Measurements from ENCODE around the gene FASN. TPM values are rescaled to one million over a fixed set of nuclear protein-coding genes. Genes with fewer than 3 reads are reported as not detected.

The FASN gene
- total and polyA plus RNA-seq, 2 of the 13 experiments (the other 11 are each of a cell fraction or from before 2014, with no cell fraction given) = 51.7 to 101 TPM

DNA sequence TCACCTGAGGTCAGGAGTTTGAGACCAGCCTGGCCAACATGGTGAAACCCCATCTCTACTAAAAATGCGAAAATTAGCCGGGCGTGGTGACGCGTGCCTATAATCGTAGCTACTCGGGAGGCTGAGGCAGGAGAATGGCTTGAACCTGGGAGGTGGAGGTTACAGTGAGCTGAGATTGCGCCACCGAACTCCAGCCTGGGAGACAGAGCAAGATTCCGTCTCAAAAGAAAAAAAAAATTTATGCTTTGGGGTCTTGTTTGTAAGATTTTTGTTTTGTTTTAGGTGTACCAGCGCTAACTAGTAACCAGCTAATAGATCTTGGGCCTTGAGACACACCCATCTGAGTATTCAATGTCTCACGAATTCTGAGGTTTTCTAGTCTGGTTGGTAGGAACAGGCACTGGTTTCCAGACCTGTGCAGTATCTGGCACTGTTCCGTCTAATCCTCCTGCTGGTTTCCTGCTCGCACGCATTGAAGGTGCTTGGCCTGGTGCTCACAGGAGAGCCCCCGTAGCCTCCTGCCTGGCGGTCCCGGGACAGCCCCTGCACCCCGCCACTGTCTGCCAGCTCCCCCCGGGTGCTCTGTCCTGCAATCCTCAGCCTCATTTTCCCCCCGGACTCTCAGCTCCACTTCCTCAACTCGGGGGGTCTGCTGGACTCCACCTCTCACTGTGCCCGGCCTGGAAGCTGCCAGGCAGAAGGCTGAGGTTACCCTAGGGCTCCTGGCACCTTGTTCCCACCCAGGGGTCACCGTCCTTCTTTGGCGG is 21.8 kb downstream of the FASN start (continued):
- TF ChIP-seq PRDM15 (CRISPR knock-in tag; IDR thresholded peaks at IDR 0.05) (no peak; the same call in 1 of the 2 replicates), ZNF782 (CRISPR knock-in tag; IDR thresholded peaks at IDR 0.05; ENCODE audit: borderline replicate concordance) (peak; percentile 60; the same call in 1 of the 2 replicates), IKZF4 (CRISPR knock-in tag; IDR thresholded peaks at IDR 0.05; ENCODE audit: borderline replicate concordance, low read depth, not compliant biosample characterization) (no peak), THAP7 (CRISPR knock-in tag; IDR thresholded peaks at IDR 0.05) (no peak), SAP130 (CRISPR knock-in tag; IDR thresholded peaks at IDR 0.05; ENCODE audit: low read depth) (no peak), SATB2 (CRISPR knock-in tag; IDR thresholded peaks at IDR 0.05) (no peak), HMG20B (CRISPR knock-in tag; conservative IDR thresholded peaks at IDR 0.05) (no peak), ZNF33A (CRISPR knock-in tag; IDR thresholded peaks at IDR 0.05; ENCODE audit: borderline replicate concordance) (no peak), NFIC (IDR thresholded peaks at IDR 0.05; ENCODE audit: low read length) (no peak), HDAC6 (IDR thresholded peaks at IDR 0.05; ENCODE audit: low read depth, low read length) (no peak), ZNF639 (CRISPR knock-in tag; conservative IDR thresholded peaks at IDR 0.05) (no peak), ZNF264 (CRISPR knock-in tag; IDR thresholded peaks at IDR 0.05) (no peak), ZMAT3 (CRISPR knock-in tag; conservative IDR thresholded peaks at IDR 0.05) (no peak), PRMT3 (CRISPR knock-in tag; IDR thresholded peaks at IDR 0.05; ENCODE audit: borderline replicate concordance, low read depth) (no peak)
- TF ChIP-seq, protein P1, sequence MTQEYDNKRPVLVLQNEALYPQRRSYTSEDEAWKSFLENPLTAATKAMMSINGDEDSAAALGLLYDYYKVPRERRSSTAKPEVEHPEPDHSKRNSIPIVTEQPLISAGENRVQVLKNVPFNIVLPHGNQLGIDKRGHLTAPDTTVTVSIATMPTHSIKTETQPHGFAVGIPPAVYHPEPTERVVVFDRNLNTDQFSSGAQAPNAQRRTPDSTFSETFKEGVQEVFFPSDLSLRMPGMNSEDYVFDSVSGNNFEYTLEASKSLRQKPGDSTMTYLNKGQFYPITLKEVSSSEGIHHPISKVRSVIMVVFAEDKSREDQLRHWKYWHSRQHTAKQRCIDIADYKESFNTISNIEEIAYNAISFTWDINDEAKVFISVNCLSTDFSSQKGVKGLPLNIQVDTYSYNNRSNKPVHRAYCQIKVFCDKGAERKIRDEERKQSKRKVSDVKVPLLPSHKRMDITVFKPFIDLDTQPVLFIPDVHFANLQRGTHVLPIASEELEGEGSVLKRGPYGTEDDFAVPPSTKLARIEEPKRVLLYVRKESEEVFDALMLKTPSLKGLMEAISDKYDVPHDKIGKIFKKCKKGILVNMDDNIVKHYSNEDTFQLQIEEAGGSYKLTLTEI (CRISPR knock-in tag; conservative IDR thresholded peaks at IDR 0.05) = no peak
- TF ChIP-seq, protein P2, sequence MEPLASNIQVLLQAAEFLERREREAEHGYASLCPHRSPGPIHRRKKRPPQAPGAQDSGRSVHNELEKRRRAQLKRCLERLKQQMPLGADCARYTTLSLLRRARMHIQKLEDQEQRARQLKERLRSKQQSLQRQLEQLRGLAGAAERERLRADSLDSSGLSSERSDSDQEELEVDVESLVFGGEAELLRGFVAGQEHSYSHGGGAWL (CRISPR knock-in tag; IDR thresholded peaks at IDR 0.05) = no peak
- TF ChIP-seq, protein P3, sequence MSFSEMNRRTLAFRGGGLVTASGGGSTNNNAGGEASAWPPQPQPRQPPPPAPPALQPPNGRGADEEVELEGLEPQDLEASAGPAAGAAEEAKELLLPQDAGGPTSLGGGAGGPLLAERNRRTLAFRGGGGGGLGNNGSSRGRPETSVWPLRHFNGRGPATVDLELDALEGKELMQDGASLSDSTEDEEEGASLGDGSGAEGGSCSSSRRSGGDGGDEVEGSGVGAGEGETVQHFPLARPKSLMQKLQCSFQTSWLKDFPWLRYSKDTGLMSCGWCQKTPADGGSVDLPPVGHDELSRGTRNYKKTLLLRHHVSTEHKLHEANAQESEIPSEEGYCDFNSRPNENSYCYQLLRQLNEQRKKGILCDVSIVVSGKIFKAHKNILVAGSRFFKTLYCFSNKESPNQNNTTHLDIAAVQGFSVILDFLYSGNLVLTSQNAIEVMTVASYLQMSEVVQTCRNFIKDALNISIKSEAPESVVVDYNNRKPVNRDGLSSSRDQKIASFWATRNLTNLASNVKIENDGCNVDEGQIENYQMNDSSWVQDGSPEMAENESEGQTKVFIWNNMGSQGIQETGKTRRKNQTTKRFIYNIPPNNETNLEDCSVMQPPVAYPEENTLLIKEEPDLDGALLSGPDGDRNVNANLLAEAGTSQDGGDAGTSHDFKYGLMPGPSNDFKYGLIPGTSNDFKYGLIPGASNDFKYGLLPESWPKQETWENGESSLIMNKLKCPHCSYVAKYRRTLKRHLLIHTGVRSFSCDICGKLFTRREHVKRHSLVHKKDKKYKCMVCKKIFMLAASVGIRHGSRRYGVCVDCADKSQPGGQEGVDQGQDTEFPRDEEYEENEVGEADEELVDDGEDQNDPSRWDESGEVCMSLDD (CRISPR knock-in tag; IDR thresholded peaks at IDR 0.05; ENCODE audit: borderline replicate concordance) = no peak

Measured in HepG2 (cell line).